Measurements from ENCODE around the gene DEPDC5. TPM values are rescaled to one million over a fixed set of nuclear protein-coding genes. Genes with fewer than 3 reads are reported as not detected.

The DEPDC5 gene
- total RNA-seq, 1 donor from 2014 or later, result 33.0 TPM

- Mint-ChIP-seq H3K36me3 (ENCODE audit: insufficient read depth) (peaks cover 24% of the 10 kb centered on the region), H3K27me3 (no peaks in the 10 kb centered on the region), H3K9me3 (ENCODE audit: low read depth) (no peaks in the 10 kb centered on the region), H3K4me3 (ENCODE audit: low read depth) (no peak overlapping the region), H3K27ac (no peak overlapping the region), H3K4me1 (ENCODE audit: low read depth) (peaks cover 3% of the 10 kb centered on the region)
- no peak for DNase-seq (ENCODE audit: low spot score, unreplicated experiment)
- no peak for TF ChIP-seq CTCF (IDR thresholded peaks at IDR 0.05; ENCODE audit: unreplicated experiment)
These were observed 152.8 kb downstream of the DEPDC5 start for GRCh38 chr22:31906569-31906968.

GRCh38 chr22:31909977-31910376 lies 156.2 kb downstream of the DEPDC5 start:
- H3K4me1 Mint-ChIP-seq (ENCODE audit: low read depth), result peaks cover 7% of the 10 kb centered on the region
- no peaks in the 10 kb centered on the region for H3K27me3 Mint-ChIP-seq
- TF ChIP-seq CTCF (IDR thresholded peaks at IDR 0.05; ENCODE audit: unreplicated experiment), result no peak
- H3K36me3 Mint-ChIP-seq (ENCODE audit: insufficient read depth), result peaks cover 20% of the 10 kb centered on the region
- no peak for DNase-seq (ENCODE audit: low spot score, unreplicated experiment)
- H3K9me3 Mint-ChIP-seq (ENCODE audit: low read depth), result no peaks in the 10 kb centered on the region
- no peak overlapping the region for H3K27ac Mint-ChIP-seq
- no peak overlapping the region for H3K4me3 Mint-ChIP-seq (ENCODE audit: low read depth)

GRCh38 chr22:31911565-31912406 lies 158.0 kb downstream of the DEPDC5 start:
- Mint-ChIP-seq H3K9me3 (ENCODE audit: low read depth) (no peaks in the 10 kb centered on the region), H3K36me3 (ENCODE audit: insufficient read depth) (peaks cover 11% of the 10 kb centered on the region), H3K27me3 (no peaks in the 10 kb centered on the region), H3K27ac (peak overlapping the region; percentile 20), H3K4me1 (ENCODE audit: low read depth) (peaks cover 7% of the 10 kb centered on the region), H3K4me3 (ENCODE audit: low read depth) (no peak overlapping the region)
- no peak for TF ChIP-seq CTCF (IDR thresholded peaks at IDR 0.05; ENCODE audit: unreplicated experiment)
- no peak for DNase-seq (ENCODE audit: low spot score, unreplicated experiment)

GRCh38 chr22:31912407-31912743 lies 158.6 kb downstream of the DEPDC5 start:
- H3K9me3 Mint-ChIP-seq (ENCODE audit: low read depth), result no peaks in the 10 kb centered on the region
- no peak overlapping the region for H3K27ac Mint-ChIP-seq
- TF ChIP-seq CTCF (IDR thresholded peaks at IDR 0.05; ENCODE audit: unreplicated experiment), result no peak
- H3K27me3 Mint-ChIP-seq, result no peaks in the 10 kb centered on the region
- no peak for DNase-seq (ENCODE audit: low spot score, unreplicated experiment)
- no peak overlapping the region for H3K4me3 Mint-ChIP-seq (ENCODE audit: low read depth)
- peaks cover 7% of the 10 kb centered on the region for H3K4me1 Mint-ChIP-seq (ENCODE audit: low read depth)
- peaks cover 10% of the 10 kb centered on the region for H3K36me3 Mint-ChIP-seq (ENCODE audit: insufficient read depth)

- Mint-ChIP-seq H3K27me3 (no peaks in the 10 kb centered on the region), H3K4me3 (ENCODE audit: low read depth) (no peak overlapping the region), H3K27ac (no peak overlapping the region), H3K9me3 (ENCODE audit: low read depth) (no peaks in the 10 kb centered on the region), H3K4me1 (ENCODE audit: low read depth) (peaks cover 7% of the 10 kb centered on the region), H3K36me3 (ENCODE audit: insufficient read depth) (peaks cover 1% of the 10 kb centered on the region)
- DNase-seq (ENCODE audit: low spot score, unreplicated experiment), result no peak
- no peak for TF ChIP-seq CTCF (IDR thresholded peaks at IDR 0.05; ENCODE audit: unreplicated experiment)
These were observed 161.8 kb downstream of the DEPDC5 start for GRCh38 chr22:31915586-31915985.
